GM21529 (cell line): Measurements from ENCODE around the gene TMIE.

Experiments
- ATAC-seq: cut with Tn5 transposase; IDR thresholded peaks from one replicate; pipeline ENCODE4 v1.9.1; 2021; ENCODE audit not compliant: unreplicated experiment

TMIE gene

GRCh38 chr3:46706771-46707582, 5.8 kb downstream of the TMIE start:
- no peak for ATAC-seq

DNA sequence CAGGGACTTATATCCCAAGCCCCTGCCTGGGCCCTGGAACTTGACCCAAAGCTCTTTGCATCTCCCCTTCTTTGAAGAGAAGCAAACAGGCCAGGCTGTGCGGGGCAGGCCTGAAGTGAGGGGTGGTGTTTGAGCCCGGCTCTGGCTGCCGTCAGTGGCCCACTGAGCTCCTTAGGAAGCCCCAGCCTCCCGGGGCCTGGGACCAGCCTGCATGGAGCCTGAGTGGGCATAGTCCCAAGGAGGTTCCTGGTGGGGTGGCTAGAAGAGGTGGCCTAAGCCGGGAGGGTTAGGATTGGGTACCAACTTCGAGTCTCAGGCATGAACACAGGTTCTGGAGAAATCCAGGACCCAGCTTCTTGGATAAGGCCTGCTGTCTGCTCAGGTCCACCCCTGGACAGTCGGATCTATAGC, 6.4 kb downstream of the TMIE start:
- no peak for ATAC-seq

- ATAC-seq = no peak
Observed at GRCh38 chr3:46708401-46709156, 7.4 kb downstream of the TMIE start.

DNA sequence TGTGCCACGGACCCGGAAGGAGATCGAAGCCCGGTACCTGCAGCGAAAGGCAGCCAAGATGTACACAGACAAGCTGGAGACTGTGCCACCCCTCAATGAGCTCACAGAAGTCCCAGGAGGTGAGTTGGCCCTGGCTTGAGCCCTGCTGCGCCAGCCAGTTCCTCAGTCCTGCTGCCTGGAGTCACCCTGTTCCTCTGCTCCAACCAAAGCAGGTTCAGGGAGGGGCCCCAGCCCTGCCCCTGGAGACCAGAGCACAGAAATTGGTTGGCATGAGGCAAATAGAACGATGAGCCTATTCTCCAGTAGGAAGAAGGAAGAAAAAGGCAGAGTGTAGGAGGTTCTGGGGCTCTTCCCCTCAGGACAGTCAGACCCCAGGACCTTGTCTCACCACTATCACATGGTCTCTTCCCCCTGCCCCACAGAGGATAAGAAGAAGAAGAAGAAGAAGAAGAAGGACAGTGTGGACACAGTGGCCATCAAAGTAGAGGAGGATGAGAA, 8.0 kb downstream of the TMIE start:
- ATAC-seq = no peak

GRCh38 chr3:46709721-46710120, 8.5 kb downstream of the TMIE start:
- no peak for ATAC-seq

GRCh38 chr3:46710229-46710628, 9.0 kb downstream of the TMIE start:
- ATAC-seq = no peak

DNA sequence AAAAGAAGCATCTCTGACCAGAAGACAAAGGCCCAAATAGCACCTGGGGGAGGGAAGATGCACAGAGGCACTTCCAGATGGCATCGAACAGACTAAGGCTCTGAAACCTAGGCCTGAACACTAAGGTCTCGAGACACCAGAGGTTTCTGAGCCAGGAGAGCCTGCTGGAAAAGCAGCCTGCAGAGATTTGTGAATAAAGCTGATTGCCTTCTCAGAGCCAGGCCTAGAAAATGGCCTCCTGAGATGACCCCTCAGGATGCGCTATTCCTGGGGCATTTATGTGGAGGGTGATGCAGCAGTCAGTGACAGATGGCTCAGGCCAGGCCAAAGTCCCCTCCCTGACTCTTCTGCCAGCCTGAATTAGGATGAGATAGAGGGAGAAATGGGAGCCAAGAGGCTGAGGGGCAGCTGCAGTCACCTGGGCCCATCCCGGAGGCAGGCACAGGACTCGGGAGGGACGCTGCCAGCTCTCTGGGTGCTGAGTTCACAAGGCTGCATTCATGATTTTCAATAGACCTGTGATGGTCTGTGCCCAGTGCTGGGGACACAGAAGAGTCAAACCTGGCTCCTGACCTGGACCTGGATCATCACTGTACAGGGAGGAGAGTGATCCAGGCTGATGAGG, 9.6 kb downstream of the TMIE start:
- ATAC-seq = no peak

DNA sequence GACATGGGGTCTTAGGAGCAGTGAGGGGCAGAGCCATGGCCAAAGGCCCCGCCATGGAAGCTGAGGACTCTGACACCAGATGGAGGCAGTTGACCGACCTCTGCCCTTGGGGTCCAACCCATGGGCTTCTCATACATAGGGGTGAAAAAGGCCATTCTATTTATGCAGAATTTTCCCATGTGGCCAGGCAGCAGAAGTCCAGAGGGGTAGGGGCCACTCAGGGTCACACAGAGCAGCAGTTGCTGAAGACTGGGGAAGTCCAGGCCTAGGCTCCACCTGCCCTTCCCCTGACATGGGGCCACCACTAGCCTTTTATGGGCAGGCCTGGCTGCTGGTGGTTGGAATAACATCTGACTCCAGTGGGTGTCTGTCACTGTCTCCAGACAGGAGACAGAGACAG, 10.1 kb downstream of the TMIE start:
- no peak for ATAC-seq

DNA sequence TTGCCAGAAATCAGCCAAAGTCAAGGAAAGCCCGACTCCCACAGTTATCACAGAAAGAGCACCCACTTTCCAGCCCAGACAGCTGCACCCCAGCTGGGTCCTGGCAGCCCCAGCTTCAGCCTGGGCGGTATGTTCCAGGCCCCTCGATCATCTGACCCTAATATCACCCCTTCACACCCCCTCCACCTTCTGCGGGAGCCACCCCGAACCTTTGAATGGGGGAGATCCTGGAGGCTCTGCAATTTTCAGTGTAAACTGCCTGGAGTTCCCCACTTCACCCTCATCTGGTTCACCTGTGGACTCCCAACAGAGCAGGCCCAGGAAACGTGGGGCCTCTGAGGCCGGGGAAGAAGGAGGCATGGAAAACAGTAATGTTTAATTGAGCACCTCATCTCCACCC, 10.6 kb downstream of the TMIE start:
- ATAC-seq = no peak

GRCh38 chr3:46712191-46713049, 11.2 kb downstream of the TMIE start:
- ATAC-seq = no peak

DNA sequence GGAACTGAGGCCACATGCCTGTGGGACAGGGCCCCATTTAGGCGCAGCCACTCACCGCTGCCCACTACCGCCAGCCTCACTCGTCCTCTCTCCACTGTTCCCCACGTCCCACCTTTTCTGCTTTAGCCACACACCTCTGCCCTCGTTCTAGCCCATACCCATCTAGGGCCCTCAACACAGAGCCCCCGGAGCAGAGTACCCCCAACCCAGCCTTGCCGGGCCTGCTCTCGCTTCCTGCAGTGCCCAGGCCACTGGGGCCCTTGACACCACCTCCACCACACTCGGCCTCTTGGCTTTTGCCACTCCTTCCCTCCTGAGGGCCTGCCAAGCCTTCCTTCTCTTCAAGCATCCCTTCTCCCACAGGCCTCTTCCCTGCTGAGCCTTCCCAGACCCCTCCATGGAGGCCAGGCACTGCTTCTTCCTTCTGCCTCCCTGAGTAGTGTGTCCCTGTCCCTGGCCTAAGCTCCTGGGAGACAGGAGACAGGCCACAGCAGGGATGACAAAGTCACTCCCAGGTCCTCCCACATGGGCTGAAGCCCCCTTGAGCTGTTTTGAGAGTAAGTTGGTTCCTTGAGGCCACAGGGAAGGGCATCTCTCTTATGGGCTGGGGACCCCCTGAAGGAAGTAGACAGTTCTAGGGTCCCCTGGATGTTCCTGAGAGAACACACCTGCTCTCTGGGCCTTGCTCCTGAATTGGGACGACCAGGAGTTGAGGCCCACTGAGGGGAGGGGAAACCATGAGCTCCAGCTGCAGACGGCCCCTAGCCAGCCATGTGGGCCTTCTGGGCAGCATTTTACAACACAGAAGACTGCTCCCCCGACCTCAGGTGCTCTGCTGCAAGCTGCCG, 12.1 kb downstream of the TMIE start:
- no peak for ATAC-seq

DNA sequence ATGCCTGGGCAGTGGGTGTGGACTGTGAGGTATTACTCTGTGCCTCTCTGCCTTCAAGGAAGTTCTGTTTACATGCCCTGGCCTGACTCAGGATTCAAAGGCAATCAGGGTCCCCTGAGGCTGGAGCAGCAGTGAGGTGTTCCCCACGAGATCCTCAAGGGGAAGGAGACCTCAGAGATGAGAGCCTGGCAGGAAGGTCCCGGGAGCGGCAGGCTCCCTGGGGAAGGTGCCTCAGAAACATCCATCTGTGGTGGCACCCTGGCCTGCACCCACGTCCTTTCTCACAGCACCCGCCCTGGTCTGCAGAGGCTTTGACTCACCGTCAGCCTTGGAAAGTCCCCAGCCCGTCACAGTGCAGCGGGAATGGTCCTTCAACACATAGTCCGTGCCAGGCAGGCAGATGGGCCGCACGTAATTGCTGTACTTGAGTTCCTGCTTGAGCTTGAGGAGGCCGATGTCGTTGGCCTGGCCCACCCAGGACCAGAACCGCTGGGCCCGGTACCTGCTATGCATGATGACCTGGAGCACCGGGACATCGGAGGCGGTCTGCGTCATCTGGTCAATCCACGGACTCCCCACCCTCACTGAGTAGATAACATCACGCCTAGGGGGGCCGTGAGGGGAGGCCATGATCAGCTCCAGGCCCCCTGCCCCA, 12.8 kb downstream of the TMIE start:
- peak; percentile 66 for ATAC-seq

- no peak for ATAC-seq
Observed at GRCh38 chr3:46714728-46715506, 13.7 kb downstream of the TMIE start.

DNA sequence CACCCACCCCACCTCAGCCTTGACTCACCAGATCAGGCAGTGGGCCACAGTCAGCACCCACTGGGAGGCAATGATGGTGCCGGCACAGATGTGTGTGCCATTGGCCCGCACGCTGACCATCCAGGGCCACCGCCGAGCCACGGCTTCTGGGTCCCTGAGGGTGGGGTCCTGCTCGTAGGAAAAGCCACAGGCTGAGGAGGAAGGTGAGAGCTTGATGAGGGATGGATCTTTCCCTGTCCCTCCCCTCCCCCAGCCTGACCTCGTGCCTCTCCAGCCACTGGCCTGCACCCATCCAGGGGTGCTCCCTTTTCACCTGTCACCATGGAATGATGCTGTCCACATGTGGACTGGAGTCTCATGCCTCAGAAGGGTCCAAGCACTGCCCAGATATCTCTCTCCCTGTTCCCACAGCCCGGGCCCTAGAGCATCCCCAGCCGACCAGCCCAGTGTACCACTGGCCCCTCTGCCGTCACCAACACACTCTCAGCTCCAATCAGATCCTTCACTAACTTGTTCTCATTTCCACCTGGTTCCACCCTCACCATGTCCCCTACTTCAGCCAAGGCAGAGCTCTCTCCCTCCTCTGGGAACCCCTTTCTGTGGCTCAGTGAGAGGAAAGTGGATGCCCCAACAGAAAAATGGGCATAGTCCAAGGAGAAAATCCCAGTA, 14.4 kb downstream of the TMIE start:
- ATAC-seq = no peak

DNA sequence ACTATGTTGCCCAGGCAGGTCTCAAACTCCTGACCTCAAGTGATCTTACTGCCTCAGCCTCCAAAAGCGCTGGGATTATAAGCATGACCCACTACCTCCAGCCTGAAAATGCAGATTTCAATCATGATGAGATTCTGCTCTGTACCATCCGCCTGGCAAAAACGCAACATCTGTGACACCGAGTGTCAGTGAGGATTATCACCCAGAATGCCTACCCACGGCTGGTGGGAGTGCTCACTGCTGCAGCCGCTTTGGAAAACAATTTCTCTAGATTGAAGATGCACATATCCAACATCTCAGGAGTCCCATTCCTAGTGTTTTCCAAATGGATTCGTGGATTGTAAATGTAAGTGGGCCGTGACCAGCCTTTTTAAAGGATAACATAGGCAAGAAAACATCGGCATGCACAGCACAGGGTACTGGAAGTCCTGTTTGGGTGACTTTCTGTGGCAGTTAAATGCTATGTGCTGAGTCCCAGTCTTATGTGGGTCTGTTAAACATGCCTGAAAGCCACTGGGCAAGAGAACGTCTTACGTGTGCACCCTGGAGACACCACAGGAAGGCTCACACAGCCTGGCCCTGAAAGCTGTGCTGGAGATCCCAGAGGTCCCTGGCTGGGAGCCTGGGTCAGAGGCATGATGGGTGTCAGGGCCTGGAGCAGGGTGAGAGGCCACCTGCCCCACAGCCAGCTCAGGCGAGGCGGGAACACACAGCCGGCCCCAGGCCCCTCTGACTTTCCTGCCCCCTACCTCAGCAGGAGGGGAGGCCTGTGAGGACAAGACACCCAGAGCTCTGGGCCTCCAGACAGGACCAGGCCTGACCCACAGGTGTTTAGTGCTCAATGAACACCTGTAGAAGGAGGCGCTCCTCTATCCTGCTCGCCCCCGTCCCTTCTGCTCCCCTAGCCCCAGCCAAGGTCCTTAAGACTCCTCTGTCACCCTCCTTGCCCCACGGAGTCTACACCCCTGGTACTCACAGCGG, 15.6 kb downstream of the TMIE start:
- ATAC-seq = no peak

GRCh38 chr3:46717447-46718231, 16.4 kb downstream of the TMIE start, which contains the start of gene PRSS50:
TSS of gene PRSS50 (minus strand) at chr3:46717869. CDS start at chr3:46717824, 45 bp downstream.
- no peak for ATAC-seq
